Type B pancreatic cell (in vitro differentiated cells): Measurements from ENCODE around the gene SLC7A10. TPM values are rescaled to one million over a fixed set of nuclear protein-coding genes. Genes with fewer than 3 reads are reported as not detected.

Source experiments
- DNase-seq: peaks from one replicate; pipeline ENCODE4 v3.0.0; 2021; ENCODE audit warnings: mixed read lengths; ENCODE audit not compliant: unreplicated experiment; ENCODE audit errors: extremely low spot score
- H3K27ac Mint-ChIP-seq: 2 replicates; pipeline ENCODE4 v1.8.0; 2021; ENCODE audit warnings: mild to moderate bottlenecking, mixed read lengths
- H3K27me3 Mint-ChIP-seq: 2 replicates; pipeline ENCODE4 v1.8.0; 2021; ENCODE audit warnings: mixed read lengths
- H3K36me3 Mint-ChIP-seq: 2 replicates; pipeline ENCODE4 v1.8.0; 2021; ENCODE audit warnings: mixed read lengths
- H3K4me1 Mint-ChIP-seq: one replicate; pipeline ENCODE4 v1.8.0; 2021; ENCODE audit warnings: mixed read lengths; ENCODE audit not compliant: unreplicated experiment
- H3K4me3 Mint-ChIP-seq: 2 replicates; pipeline ENCODE4 v1.8.0; 2021; ENCODE audit warnings: mild to moderate bottlenecking, mixed read lengths
- H3K9me3 Mint-ChIP-seq: 2 replicates; pipeline ENCODE4 v1.8.0; 2021; ENCODE audit warnings: mixed read lengths
- CTCF ChIP-seq: fragments of 200-600 bp; sonication (generic); conservative IDR thresholded peaks from 2 replicates; pipeline ENCODE4 v1.5.0; 2021; ENCODE audit warnings: antibody characterized with exemption, mild to moderate bottlenecking
- total RNA-seq: library from RNA; stranded (reverse); gene quantifications from 2 replicates; pipeline ENCODE4 v1.2.1, GENCODE V29; 2021; ENCODE audit warnings: low replicate concordance

The SLC7A10 gene
- total RNA-seq, 1 donor from 2014 or later, result 0.68 TPM

GRCh38 chr19:33207903-33208302 lies 17.7 kb downstream of the SLC7A10 start:
- Mint-ChIP-seq H3K4me1 (no peaks in the 10 kb centered on the region), H3K9me3 (no peaks in the 10 kb centered on the region), H3K4me3 (no peak overlapping the region), H3K27me3 (no peaks in the 10 kb centered on the region), H3K36me3 (peaks cover 3% of the 10 kb centered on the region), H3K27ac (no peak overlapping the region)
- no peak for DNase-seq
- TF ChIP-seq CTCF, result no peak

- H3K4me3 Mint-ChIP-seq, result no peak overlapping the region
- H3K27ac Mint-ChIP-seq, result no peak overlapping the region
- DNase-seq, result no peak
- peaks cover 5% of the 10 kb centered on the region for H3K36me3 Mint-ChIP-seq
- H3K9me3 Mint-ChIP-seq, result no peaks in the 10 kb centered on the region
- no peaks in the 10 kb centered on the region for H3K4me1 Mint-ChIP-seq
- no peak for TF ChIP-seq CTCF
- no peaks in the 10 kb centered on the region for H3K27me3 Mint-ChIP-seq
Observed at GRCh38 chr19:33207040-33207620, 18.5 kb downstream of the SLC7A10 start.

- no peaks in the 10 kb centered on the region for H3K4me1 Mint-ChIP-seq
- peaks cover 5% of the 10 kb centered on the region for H3K36me3 Mint-ChIP-seq
- TF ChIP-seq CTCF, result no peak
- H3K4me3 Mint-ChIP-seq, result no peak overlapping the region
- H3K9me3 Mint-ChIP-seq, result no peaks in the 10 kb centered on the region
- H3K27me3 Mint-ChIP-seq, result no peaks in the 10 kb centered on the region
- no peak for DNase-seq
- no peak overlapping the region for H3K27ac Mint-ChIP-seq
Observed at GRCh38 chr19:33206261-33207039, 19.2 kb downstream of the SLC7A10 start.

GRCh38 chr19:33205531-33206260 lies 20.0 kb downstream of the SLC7A10 start:
- H3K9me3 Mint-ChIP-seq, result no peaks in the 10 kb centered on the region
- H3K4me1 Mint-ChIP-seq, result no peaks in the 10 kb centered on the region
- no peak overlapping the region for H3K4me3 Mint-ChIP-seq
- no peak for TF ChIP-seq CTCF
- H3K27ac Mint-ChIP-seq, result no peak overlapping the region
- DNase-seq, result no peak
- H3K27me3 Mint-ChIP-seq, result no peaks in the 10 kb centered on the region
- H3K36me3 Mint-ChIP-seq, result peaks cover 5% of the 10 kb centered on the region

GRCh38 chr19:33205110-33205509 lies 20.5 kb downstream of the SLC7A10 start:
- Mint-ChIP-seq H3K27ac (no peak overlapping the region), H3K4me1 (no peaks in the 10 kb centered on the region), H3K4me3 (no peak overlapping the region), H3K27me3 (no peaks in the 10 kb centered on the region), H3K9me3 (no peaks in the 10 kb centered on the region), H3K36me3 (peaks cover 5% of the 10 kb centered on the region)
- no peak for TF ChIP-seq CTCF
- no peak for DNase-seq
